ENCODE measurements around the gene NR4A1.

NR4A1 gene

DNA sequence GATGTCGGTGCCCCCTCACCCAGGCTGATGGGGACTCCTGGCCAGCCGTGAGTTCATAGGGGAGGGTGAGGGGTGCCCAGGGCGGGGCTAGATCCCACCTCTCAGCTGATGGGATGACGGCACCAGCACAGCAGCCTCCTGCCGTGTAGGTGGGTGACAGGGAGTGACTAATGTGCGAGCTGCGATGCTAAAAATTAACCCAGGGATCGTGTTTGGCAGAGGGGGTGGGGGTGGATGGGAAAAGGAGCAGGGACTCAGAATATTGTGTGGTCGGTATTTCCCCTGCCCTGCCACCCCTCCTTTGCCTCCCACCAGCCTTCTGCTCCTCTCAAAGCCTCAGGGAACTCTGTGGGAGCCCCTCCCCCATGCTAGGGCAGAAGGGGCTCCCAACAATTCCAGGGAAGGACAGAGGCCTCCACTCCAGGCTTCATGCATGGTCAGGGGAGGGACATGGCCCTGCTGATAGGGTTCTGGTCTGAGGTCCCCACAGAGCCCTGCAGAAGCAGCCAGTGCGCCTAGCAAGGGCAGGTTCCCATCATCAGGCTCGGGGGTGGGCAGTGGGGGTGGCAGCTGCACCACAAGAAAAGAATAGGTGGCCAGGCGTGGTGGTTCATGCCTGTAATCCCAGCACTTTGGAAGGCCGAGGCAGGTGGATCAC lies 32.0 kb upstream of the NR4A1 start:
- DNase-seq, result no peak

DNA sequence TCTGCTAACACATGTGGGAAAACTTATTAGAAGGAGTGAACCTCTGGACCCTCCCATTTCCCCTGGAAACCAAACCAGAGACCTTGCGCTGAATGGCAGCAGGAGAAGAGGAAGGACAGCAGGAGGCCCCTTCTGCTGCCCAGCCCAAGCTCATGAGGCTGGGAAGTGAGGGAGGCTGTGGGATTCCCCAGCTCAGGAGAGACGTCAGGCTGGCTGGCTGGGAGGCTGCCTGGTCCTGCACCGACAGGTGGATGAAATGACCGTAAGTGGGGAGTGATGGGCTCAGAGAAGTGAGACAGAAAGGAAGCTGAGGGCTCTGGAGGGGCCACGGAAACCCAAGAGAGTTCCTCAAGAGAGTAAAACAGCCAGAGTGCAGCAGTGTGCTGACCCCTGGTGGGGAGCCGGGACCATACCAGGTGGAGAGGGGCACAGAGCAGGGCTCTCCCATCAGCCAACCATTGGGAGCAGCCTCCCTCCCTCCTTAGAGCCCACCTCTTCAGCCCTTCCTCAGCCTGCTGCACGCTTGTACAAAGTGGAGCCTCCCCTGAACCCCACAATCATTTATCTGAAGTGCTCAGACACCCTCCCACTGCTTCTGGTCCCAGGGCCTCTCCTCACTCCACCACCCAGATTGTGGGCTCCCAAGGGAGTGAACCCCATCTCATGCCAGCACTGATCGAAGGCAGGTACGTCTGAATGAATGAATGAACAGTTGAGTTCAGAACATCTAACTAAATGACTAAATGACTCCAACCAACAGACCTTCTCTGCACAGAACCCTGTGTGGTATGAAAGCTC lies 30.5 kb upstream of the NR4A1 start:
- peak; percentile 17 for DNase-seq

DNA sequence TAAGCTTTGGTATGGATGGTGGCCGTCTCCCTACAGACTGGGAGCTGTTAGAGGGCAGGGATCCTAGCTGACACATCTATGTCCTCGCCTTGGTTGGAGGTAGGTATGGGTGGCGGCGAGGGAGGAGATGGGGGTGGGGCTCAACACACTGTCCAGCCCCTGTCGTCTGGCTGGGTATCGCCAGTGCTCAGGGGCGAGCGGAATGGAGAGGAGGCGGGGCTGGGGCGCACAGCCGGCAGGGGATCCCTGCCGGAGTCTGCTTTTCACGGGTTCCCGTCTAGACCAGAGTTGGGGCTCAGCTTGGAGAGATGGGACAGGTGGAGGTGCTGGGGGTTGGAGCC lies 28.4 kb upstream of the NR4A1 start:
- DNase-seq, result no peak

DNA sequence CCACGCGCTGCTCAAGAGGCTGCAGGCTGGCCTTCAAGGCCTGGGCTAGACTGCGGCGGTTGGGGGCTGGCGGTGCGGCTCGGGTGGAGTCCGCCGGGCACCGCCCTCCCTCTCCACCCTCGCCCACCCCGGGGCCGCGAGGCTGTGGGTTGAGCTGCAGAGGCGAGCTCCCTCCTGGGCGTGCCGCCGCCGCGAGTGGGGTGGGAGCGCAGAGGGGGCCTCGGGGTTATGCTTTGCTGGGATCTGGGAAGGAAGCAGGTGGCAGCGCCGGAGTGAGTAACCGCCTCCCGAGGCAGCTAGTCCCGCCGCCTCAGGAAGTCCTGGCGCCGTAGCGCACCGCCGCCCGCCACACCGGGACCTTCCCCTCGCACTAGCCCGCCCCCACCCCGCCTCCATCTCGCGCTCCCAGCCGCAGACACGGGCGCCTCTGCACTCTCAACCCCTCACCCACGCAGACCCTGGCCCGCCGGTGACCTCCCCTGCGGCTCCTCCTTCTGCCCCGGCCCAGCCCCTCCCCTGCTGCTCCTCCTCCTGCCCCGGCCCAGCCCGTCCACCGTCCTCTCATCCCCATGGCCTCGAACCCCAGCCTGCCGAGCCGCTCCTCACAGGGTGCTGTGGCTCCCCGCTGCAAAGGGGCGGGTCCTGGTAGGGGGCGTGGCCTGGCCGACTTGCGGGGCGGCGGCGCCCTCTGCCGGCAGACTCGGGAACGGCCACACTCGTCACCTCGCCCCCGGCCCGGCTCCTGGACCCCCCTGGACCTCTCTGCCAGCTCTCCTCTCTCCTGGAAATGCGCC lies 27.9 kb upstream of the NR4A1 start:
- peak; percentile 34 for DNase-seq

DNA sequence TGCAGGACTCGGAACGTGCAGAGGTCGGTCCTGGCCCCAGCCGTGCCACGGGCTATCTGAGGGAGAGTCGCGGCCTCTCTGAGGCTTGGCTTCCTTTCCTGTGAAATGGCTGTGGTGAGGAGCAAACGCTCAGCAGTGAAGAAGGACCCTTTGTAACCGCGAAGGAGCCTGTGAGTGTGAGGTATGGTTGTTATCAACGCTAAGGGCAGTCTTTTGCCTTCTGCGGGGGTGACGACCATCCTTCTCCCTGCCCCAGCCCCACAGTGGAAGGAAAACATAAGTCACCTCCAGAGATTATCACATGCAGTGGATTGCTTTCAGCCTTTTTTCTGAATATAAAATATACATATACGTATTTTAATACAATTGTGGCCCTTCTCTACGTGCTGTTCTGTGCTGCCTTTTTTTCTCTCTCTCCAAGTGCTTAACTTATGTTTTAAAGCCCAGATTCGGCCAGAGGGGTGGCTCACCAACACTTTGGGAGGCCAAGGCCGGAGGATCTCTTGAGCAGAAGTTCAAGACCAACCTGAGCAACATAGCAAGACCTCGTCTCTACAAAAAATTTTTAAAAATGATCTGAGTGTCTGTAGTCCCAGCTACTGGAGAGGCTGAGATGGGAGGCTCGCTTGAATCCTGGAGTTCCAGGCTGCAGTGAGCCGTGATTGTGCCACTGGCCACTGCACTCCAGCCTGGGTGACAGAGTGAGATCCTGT lies 27.1 kb upstream of the NR4A1 start:
- no peak for DNase-seq

DNA sequence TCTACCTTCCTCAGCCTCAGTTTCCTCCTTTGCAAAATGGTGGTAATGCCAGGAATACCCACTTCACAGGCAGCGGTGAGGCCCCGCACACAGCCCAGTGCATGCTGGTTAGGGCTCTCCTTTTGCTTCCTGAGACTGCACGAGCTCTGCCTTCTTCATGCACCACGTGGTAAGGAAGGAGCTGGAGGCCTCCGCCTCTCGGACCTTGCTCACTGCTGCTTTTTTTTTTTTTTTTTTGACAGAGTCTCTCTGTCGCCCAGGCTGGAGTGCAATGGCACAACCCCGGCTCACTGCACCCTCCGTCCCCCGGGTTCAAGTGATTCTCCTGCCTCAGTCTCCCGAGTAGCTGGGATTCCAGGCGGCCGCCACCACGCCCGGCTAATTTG lies 26.4 kb upstream of the NR4A1 start:
- no peak for DNase-seq

DNA sequence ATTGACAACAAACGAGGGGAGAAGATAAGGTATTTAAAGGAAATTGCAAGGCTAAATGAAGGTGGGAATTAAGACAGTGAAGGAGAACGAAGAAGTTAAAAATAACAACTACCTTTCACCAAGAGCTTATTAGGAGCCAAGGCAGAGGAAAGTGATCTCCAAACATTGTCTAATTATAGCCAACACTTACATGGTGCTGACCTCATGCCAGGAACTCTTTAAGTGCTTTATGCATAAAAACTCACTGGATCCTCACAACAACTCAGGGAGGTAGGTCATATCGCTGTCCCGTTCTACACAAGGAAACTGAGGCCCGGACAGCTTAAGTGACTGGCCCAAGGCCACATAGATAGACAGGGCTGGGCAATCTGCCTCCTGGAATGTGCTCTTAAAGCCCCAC lies 25.0 kb upstream of the NR4A1 start:
- DNase-seq, result no peak

DNA sequence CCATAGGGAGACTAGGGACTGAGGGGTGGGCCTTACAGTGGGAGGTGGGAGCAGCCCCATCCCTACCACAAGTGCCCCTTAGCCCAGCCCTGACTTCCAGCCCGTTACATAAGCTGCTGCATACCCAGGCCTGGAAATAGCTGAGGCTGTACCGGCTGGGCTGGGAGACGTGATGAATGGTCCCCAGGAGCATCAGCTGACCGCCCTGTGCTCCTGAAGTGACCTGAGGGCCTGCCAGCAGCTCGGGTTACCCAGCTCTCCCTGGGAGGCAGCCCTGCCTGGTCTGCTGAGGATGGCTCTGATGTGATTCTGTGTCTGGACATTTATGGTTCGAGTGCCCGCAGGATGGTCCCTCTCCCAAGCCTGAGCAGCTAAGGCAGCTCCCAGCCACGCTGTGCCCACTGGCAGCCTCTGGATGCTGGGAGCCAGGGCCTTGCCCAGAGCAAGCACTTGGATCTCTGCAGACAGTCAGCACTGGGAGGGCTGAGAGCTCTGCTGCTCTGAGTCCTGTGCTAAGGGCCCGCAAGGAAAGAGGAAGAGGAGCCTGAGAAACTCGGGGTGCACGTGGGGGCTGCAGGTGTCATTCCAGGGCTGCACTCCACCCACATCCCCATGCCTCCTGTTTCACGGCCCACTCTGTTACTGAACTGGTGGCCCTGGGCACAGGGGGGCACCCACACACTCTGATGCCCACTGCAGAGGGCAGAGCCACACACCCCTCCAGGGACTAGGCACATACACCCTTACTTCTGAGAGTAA lies 24.0 kb upstream of the NR4A1 start:
- DNase-seq, result no peak

DNA sequence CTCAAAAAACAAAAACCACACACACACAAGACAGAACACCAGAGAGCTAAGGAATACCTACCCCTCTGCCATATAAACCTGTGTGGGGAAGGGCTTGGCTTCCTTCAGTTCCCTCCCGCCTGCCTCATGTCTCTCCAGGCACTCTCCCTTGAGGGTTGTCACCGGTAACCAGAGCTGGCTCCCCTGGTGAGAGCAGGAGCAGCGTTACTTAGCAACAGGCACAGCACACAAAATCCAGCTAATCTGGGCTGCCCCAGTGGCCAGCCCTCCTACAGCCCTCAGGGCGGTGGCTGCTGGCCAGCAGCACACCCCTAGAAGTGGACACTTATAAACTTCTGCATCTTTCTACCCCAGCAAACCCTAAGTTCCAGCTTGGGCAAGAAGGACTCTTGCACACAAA lies 21.6 kb upstream of the NR4A1 start:
- no peak for DNase-seq

DNA sequence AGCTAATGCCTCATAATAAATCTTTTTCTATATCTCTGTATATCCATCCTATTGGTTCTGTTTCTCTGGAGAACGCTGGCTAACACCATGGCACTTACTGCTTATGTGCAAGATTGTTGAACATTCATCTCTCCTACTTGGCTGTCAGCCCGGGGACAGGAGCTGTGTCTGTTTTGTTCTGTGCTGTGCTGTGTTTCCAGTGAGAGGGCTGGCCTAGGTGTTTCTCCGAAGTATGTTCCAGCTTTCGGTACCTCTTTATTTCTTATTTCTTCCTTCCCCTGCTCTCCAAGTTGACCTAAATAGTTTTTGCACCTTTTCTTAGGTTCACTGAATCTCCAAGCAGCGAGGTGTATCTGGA lies 18.8 kb upstream of the NR4A1 start:
- DNase-seq, result no peak

DNA sequence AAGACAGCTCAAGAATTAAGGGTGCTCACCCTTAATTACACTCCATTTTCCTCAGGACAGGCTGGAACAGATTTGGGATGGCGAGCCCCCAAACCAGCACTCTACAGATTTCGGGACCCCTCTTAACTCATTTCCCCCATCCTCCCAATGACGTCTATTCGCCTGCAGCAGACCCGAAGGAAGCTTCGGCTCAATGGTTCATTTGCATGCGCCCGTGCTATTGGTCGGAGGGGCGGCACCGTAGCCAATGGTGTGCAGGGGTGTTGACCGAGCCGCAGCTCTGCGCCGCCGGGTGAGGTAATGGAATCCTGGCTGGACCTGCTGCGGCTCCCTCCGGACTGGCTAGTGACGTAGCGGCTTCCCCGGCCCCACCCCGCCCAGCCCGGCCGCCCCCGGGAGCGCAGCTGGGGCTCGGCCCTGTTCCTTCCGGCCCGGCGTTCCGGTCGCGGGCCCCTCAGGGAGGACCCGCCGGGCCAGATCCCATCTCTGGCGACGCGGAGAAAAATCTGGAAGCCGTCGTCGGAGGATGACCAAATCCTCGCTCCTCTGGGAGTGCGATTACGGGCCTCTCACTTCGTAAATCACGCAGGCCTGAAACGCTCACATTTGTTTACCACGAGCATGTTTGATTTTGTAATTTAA lies 18.3 kb upstream of the NR4A1 start:
- peak; percentile 83 for DNase-seq

DNA sequence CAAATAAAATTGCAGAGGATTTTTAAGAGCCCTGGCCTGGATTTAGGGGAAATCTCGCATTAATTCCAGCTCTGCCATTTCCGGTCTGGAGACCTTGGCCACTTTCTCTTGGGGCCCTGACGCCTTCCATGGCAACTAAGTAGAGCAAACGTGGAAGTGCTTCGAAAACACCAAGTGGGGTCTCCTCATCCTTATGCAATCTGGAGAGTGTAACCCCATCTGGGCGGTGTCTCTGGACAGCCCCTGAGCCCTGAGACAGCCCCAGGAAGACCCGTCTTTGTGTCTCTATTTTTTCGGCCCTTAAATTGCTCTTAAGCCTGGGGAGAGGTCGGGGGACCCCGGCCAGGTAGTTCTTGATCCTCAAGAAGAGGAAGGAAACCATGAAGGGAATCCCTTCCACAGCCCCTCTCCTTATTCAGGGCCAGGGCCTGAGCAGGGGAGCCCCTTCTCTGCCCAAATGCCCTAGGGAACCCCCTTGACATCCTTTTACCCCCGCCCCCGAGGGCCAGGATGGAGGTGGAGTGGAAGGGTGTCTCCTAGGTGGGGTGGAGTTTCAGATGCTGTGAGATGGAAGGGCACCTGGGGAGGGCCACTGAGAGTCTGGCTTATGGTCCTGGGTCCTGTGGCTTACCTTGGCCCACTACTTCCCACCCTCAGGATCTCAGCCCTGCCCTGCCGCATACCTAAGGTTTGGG lies 17.6 kb upstream of the NR4A1 start:
- DNase-seq, result no peak

DNA sequence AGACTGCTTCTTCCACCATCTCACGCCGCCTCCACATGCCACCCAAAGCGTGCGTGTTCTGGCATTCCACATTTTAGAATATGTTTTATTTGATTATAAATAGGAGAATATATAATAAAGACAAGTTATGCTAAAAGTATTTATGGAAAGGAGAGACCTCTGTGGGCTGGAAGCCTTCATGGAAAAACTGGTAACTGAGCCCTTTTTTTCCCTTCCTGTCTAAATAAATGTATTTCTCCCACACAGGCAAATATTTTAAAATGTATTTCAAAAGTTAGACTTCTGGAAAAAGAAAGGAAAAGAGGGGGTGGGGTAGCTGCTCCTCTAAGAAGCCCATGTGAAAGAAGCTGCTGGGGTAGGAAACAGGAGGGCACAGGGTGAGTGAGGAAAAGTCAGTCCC lies 16.1 kb upstream of the NR4A1 start:
- DNase-seq, result no peak

DNA sequence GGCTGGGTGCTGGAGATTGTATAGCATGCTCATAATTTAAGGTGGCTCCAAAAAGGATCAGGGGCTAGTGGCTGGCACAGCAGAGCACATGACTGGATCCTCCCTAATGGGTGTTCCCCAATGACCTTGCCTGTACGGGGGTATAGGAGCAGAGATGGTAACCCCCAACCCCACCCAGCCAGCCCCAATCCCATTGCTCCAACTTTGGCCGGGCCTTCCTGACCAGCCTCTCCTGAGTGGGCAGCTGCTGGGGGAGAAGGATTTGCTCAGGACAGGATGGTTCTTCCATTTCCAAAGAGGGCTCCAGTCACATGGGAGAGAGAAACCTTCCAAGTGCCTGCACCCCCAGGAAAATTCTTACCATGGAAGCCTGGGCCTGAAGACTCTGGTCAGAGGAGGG lies 15.3 kb upstream of the NR4A1 start:
- no peak for DNase-seq

DNA sequence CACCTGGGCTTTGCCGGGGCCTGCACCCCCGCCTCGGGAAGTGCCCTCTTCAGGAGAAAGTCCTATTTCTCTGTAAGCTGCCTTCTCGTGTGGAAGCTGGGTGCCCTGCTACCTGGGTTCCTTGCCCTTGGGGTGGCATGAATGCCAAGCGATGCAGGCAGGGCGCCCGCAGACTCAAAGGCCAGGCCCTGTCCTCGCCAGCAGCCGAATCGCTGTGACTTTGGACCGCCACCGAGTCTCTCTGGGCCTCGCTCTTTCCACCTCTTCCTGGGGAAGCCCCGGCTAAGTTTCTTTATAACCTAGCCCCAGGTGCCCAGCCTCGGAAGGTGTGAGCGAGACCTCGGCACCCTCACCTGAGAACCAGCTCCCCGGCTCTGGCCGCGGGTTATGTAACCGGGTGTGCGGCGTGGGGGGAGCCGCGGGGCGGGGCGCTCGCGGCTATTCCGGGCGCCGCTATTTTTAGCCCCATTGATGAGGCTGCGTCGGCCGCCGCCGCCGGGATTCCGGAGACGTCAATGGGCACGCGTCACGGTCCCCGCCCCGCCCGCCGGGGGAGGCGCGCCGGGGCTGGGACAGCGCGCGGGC lies 14.6 kb upstream of the NR4A1 start:
- DNase-seq, result no peak

DNA sequence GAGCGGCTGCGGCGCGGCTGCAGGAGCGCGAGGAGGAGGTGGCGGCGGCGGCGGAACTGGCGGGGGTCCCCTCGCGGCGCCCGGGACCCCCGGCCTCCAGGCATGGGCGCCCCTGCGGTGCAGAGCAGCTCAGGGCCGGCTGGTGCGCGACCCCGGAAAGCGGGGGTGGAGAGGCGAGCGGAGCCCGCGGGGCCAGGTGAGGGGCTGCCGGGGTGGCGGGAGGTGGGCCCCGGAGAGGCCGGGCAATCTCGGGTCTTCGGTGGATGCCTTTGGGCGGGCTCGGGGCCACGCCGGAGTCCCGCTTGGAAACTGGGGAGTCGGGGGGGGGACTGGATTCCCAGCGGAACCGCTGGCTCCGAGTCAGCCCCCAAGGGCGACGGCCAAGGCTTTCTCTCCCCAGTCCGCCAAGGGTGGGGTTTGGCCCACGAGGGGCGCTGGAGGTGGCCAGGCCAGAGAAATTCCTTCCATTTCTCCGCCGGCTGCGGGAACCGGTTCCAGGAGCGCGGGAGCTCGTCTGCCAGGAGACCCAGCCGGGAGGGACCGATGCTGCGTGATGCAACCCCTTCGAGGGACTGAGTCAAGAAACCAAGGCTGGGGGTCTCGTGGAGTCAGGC lies 13.9 kb upstream of the NR4A1 start:
- DNase-seq, result no peak

DNA sequence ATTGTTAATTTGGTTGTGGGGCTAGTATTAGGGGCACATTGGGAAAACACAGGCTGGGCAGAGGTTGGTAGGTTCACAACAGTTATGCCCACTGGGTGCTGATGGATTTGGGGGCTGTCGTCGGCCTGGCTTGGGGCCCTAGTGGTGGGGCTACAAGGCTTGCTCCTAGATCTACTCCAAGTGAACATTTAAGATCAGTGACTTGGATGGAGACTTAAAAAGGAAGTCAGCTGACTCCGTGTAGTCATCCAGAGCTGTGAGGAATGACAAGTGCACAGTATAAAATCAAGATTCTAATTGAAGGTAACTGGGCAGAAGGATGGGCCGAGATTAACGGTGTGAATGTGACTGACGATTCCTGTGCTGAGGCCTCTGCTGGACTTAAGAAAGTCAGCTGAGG lies 12.8 kb upstream of the NR4A1 start:
- no peak for DNase-seq

DNA sequence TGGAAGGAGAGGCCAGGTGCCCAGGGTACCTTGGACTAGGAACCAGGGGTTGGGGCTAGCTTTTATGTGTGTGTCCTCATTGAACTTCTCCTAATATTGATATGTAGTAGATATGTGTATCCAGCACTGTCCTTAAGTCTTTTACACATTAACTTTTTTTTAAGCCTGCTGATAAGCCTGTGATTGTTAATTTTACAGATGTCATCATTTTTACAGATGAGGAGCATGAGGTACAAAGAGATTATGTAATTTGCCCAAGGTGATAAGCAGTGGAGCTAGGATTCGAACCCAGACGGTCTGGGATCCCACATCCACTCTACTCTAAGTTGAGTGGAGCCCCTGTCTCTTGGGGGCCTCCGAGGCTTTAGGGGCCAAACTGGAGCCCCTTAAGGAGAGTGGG lies 10.2 kb upstream of the NR4A1 start:
- no peak for DNase-seq

DNA sequence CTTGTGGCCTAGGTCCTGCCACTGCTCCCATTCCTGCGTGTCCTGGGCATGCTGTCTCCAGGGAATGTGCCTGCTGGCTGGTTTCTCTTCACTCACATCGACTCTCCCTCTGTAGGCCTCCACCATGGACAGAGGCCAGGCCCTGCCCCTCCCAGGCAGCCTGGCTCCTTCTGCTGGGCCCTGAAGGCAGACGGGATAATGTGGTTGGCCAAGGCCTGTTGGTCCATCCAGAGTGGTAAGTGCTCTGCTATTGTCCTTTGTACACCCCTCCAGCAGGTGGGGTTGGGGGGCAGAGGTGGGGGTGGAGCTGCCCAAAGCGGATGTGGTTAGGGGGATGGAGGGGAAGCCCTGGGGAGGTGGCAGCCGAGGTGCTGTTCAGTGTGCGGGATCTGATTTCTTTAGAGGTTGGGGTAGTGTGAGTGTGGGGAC lies 9.5 kb upstream of the NR4A1 start:
- DNase-seq, result no peak

DNA sequence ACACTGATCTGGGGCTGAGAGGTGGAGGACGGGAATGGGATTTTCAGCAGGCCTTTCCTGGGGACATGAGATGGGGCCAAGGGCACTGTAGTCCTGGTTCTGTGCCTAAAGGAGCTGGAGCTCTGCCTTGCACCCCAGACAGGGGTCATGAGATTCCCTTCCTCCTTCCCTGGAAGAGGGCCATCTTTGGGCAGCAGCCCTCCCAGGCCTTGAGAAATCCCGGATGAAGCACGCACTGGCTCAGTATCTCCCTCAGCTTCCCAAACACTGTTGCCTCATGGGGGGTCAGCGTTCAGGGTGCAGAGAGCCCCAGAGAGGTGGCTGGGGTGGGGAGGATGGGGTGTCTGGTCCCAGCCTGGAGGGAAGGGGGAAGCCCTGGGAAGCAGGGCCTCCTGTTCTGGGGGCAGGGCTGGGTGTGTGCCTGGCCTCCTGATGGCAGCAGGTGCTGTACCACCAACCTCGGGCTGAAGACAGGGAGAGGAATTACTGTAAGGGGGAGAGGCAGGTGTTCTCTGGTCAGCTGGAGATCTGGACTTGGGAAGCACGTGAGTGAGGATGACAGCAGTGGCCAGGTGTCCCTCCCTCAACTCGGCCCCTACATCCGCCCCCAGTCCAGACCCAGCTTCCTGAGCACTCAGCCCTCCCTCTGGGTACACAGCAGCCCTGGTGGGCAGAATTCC lies 8.4 kb upstream of the NR4A1 start:
- no peak for DNase-seq

Measured in NCI-H1105 (cell line).